ENCODE data around the gene CDH26.

The CDH26 gene

DNA sequence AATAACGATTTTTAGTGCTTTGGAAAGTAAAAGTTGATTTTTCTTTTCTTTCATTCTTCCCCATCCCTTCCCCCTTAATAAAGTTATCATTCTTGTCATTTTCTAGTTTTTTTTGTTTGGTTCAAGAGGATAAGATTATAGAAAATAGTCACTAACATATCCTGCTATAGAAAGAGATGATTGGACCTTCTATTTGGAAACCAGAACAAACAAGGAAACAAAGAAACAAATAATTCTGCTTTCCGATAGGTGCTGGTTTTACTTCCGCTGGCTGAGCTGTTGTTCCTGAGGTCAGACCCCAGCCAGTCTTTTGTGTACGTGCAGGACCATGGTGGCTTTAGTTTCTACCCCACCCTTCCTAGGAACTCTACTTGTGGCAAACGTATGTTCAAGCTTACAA lies at the start of gene CDH26:
CDH26 (plus strand) TSS at position 301 of the 400 bp plus-strand sequence. CDS start 304 bp downstream, outside the sequence.
- no peak within 1 kb of the TSS for H3K4me3 ChIP-seq
- H3K9me3 ChIP-seq (ENCODE audit: low read depth, low read length): no peaks in the 10 kb centered on the region
- H3K36me3 ChIP-seq (ENCODE audit: insufficient read depth, low read length): no peaks in the 10 kb centered on the region
- no peak within 1 kb of the TSS for H3K9ac ChIP-seq (ENCODE audit: insufficient read length)
- no peak for TF ChIP-seq FOXP2 (optimal IDR thresholded peaks at IDR 0.05; ENCODE audit: control extremely low read depth, extremely low read length, insufficient read depth)
- TF ChIP-seq POLR2AphosphoS5 (IDR thresholded peaks at IDR 0.05; ENCODE audit: borderline replicate concordance, low read depth, low read length): no peak
- TF ChIP-seq EZH2 (IDR thresholded peaks at IDR 0.05): no peak
- DNase-seq (ENCODE audit: low read depth, low spot score): no peak
- H3K27ac ChIP-seq: no peak within 1 kb of the TSS

GRCh38 chr20:59908855-59909254 lies 49.4 kb upstream of the CDH26 start:
- H3K9me3 ChIP-seq (ENCODE audit: low read depth, low read length): no peaks in the 10 kb centered on the region
- H3K27ac ChIP-seq: no peak overlapping the region
- no peak for TF ChIP-seq EZH2 (IDR thresholded peaks at IDR 0.05)
- no peak for TF ChIP-seq POLR2AphosphoS5 (IDR thresholded peaks at IDR 0.05; ENCODE audit: borderline replicate concordance, low read depth, low read length)
- no peak for DNase-seq (ENCODE audit: low read depth, low spot score)
- H3K9ac ChIP-seq (ENCODE audit: insufficient read length): no peak overlapping the region
- H3K4me3 ChIP-seq: no peak overlapping the region
- no peaks in the 10 kb centered on the region for H3K36me3 ChIP-seq (ENCODE audit: insufficient read depth, low read length)

GRCh38 chr20:59911041-59911440 lies 47.2 kb upstream of the CDH26 start:
- TF ChIP-seq FOXP2 (optimal IDR thresholded peaks at IDR 0.05; ENCODE audit: control extremely low read depth, extremely low read length, insufficient read depth) (no peak), POLR2AphosphoS5 (IDR thresholded peaks at IDR 0.05; ENCODE audit: borderline replicate concordance, low read depth, low read length) (no peak), EZH2 (IDR thresholded peaks at IDR 0.05) (no peak)
- H3K36me3 ChIP-seq (ENCODE audit: insufficient read depth, low read length): no peaks in the 10 kb centered on the region
- no peak overlapping the region for H3K4me3 ChIP-seq
- H3K9me3 ChIP-seq (ENCODE audit: low read depth, low read length): no peaks in the 10 kb centered on the region
- DNase-seq (ENCODE audit: low read depth, low spot score): no peak
- no peak overlapping the region for H3K9ac ChIP-seq (ENCODE audit: insufficient read length)
- no peak overlapping the region for H3K27ac ChIP-seq

DNA sequence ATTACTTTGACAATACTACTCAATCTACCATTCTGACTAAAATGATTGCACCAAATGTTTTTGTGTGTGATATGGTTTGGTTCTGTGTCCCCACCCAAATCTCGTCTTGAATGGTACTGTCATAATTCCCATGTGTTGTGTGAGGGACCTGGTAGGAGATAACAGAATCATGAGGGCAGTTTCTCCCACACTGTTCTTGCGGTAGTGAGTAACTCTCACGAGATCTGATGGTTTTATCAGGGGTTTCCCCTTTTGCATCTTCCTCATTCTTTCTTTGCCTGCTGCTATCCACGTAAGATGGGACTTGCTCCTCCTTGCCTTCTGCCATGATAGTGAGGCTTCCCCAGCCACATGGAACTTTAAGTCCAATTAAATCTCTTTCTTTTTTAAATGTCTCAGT lies 45.6 kb upstream of the CDH26 start:
- DNase-seq (ENCODE audit: low read depth, low spot score): no peak
- Histone ChIP-seq H3K4me3 (no peak overlapping the region), H3K36me3 (ENCODE audit: insufficient read depth, low read length) (no peaks in the 10 kb centered on the region), H3K27ac (no peak overlapping the region), H3K9me3 (ENCODE audit: low read depth, low read length) (no peaks in the 10 kb centered on the region), H3K9ac (ENCODE audit: insufficient read length) (no peak overlapping the region)
- TF ChIP-seq EZH2 (IDR thresholded peaks at IDR 0.05): no peak

- Histone ChIP-seq H3K9me3 (ENCODE audit: low read depth, low read length) (no peaks in the 10 kb centered on the region), H3K9ac (ENCODE audit: insufficient read length) (no peak overlapping the region), H3K27ac (no peak overlapping the region), H3K36me3 (ENCODE audit: insufficient read depth, low read length) (no peaks in the 10 kb centered on the region), H3K4me3 (no peak overlapping the region)
- TF ChIP-seq EZH2 (IDR thresholded peaks at IDR 0.05) (no peak), POLR2AphosphoS5 (IDR thresholded peaks at IDR 0.05; ENCODE audit: borderline replicate concordance, low read depth, low read length) (no peak), FOXP2 (optimal IDR thresholded peaks at IDR 0.05; ENCODE audit: control extremely low read depth, extremely low read length, insufficient read depth) (no peak)
- DNase-seq (ENCODE audit: low read depth, low spot score): no peak
Measured at GRCh38 chr20:59920944-59921343, 37.3 kb upstream of the CDH26 start.

DNA sequence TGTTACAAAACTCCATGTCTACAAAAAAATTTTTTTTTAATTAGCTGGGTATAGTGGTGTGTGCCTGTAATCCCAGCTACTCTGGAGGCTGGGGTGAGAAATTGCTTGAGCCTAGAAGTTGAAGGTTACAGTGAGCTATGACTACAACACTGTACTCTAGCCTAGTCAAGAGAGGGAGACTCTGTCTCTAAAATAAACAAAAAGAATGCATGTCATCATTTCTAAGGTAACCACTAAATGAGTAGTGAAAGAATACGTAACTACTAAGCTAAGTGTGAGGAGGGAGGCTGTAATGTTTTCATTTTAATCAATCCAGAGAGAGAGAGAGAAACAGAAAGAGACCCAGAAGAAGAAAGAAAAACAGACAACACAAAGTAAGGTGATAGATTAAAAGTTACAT lies 34.7 kb upstream of the CDH26 start:
- no peak overlapping the region for H3K4me3 ChIP-seq
- DNase-seq (ENCODE audit: low read depth, low spot score): no peak
- TF ChIP-seq EZH2 (IDR thresholded peaks at IDR 0.05): no peak
- TF ChIP-seq POLR2AphosphoS5 (IDR thresholded peaks at IDR 0.05; ENCODE audit: borderline replicate concordance, low read depth, low read length): no peak
- no peak for TF ChIP-seq FOXP2 (optimal IDR thresholded peaks at IDR 0.05; ENCODE audit: control extremely low read depth, extremely low read length, insufficient read depth)

GRCh38 chr20:59925359-59925758 lies 32.9 kb upstream of the CDH26 start:
- Histone ChIP-seq H3K9me3 (ENCODE audit: low read depth, low read length) (no peaks in the 10 kb centered on the region), H3K4me3 (no peak overlapping the region), H3K27ac (no peak overlapping the region), H3K9ac (ENCODE audit: insufficient read length) (no peak overlapping the region), H3K36me3 (ENCODE audit: insufficient read depth, low read length) (no peaks in the 10 kb centered on the region)
- TF ChIP-seq FOXP2 (optimal IDR thresholded peaks at IDR 0.05; ENCODE audit: control extremely low read depth, extremely low read length, insufficient read depth) (no peak), EZH2 (IDR thresholded peaks at IDR 0.05) (no peak), POLR2AphosphoS5 (IDR thresholded peaks at IDR 0.05; ENCODE audit: borderline replicate concordance, low read depth, low read length) (no peak)
- DNase-seq (ENCODE audit: low read depth, low spot score): no peak

More for the DNA sequence above, 34.7 kb upstream of the CDH26 start:
- no peak overlapping the region for H3K27ac ChIP-seq
- no peaks in the 10 kb centered on the region for H3K36me3 ChIP-seq (ENCODE audit: insufficient read depth, low read length)
- H3K9ac ChIP-seq (ENCODE audit: insufficient read length): no peak overlapping the region
- no peaks in the 10 kb centered on the region for H3K9me3 ChIP-seq (ENCODE audit: low read depth, low read length)

GRCh38 chr20:59925899-59926298 lies 32.3 kb upstream of the CDH26 start:
- DNase-seq (ENCODE audit: low read depth, low spot score): no peak
- TF ChIP-seq FOXP2 (optimal IDR thresholded peaks at IDR 0.05; ENCODE audit: control extremely low read depth, extremely low read length, insufficient read depth): no peak
- no peak for TF ChIP-seq EZH2 (IDR thresholded peaks at IDR 0.05)
- no peak for TF ChIP-seq POLR2AphosphoS5 (IDR thresholded peaks at IDR 0.05; ENCODE audit: borderline replicate concordance, low read depth, low read length)
- H3K36me3 ChIP-seq (ENCODE audit: insufficient read depth, low read length): no peaks in the 10 kb centered on the region
- H3K9ac ChIP-seq (ENCODE audit: insufficient read length): no peak overlapping the region
- H3K4me3 ChIP-seq: no peak overlapping the region
- H3K9me3 ChIP-seq (ENCODE audit: low read depth, low read length): no peaks in the 10 kb centered on the region
- peak overlapping the region; percentile 27; the same call in 1 of the 2 replicates for H3K27ac ChIP-seq

DNA sequence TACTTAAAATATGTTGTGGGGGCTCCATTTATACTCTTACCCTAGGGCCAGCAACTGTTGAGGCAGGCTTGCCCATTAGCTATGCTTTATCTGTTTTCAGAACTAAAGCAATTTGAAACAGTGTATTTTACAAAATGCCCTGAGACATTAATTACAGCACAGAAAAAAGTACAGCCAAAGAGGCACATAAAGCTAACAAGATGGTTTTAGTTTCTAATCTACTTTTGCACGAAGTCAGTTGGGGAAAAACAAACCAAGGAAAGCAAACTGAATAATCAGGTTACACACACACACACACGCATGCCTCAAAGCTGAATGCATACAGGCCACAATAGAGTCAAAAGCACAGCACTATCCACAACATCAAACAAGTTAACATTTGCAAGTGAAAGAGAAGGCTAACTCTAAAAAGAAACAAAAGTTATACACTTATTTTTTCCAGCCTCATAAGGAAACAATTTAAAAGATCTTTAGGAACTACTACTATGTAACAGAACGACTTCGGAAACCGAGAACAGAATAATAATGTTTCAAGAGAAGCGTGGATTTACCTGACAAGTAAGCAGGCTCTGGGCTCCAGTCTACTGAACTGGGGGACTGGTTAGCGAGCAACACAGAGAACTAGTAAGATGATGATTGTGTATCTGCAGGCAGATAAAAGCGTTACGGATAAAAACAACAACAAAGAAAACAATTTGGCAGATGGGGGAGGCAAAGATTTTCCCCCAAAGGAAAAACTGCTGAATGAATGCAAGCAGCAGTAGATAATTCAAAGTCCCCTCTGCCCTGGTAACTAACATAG lies 26.5 kb upstream of the CDH26 start:
- H3K9me3 ChIP-seq (ENCODE audit: low read depth, low read length): no peaks in the 10 kb centered on the region
- peak overlapping the region; percentile 35 for H3K9ac ChIP-seq (ENCODE audit: insufficient read length)
- no peak overlapping the region for H3K4me3 ChIP-seq
- H3K27ac ChIP-seq: peak overlapping the region; percentile 77
- H3K36me3 ChIP-seq (ENCODE audit: insufficient read depth, low read length): no peaks in the 10 kb centered on the region
- DNase-seq (ENCODE audit: low read depth, low spot score): no peak
- TF ChIP-seq EZH2 (IDR thresholded peaks at IDR 0.05) (no peak), FOXP2 (optimal IDR thresholded peaks at IDR 0.05; ENCODE audit: control extremely low read depth, extremely low read length, insufficient read depth) (no peak), POLR2AphosphoS5 (IDR thresholded peaks at IDR 0.05; ENCODE audit: borderline replicate concordance, low read depth, low read length) (no peak)
